ENCODE data around the gene PEAK1.

The PEAK1 gene

DNA sequence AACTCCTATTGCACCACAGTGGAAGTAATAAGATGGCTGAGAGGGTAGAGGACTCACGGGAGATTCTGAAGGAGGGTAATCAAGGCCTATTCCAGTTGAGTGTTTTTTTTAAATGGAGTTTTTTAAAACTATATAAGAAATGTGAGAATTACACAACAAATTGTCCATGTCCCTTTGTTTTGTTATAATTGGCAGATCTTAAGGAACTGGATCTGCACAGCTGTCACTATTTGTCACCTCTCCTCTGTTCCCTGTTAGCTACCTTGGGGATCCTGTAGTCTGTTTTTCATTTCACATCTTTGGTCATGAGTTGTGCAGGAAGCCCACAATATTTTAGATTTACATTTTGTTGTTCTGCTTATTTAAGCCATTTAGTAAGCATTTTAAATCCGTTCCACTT lies 271.7 kb downstream of the PEAK1 start:
- H3K4me2 ChIP-seq: no peak overlapping the region
- no peaks in the 10 kb centered on the region for H3K9me3 ChIP-seq (replicated peaks in 1 of 11)
- TF ChIP-seq Cebpa-rat (IDR thresholded peaks at IDR 0.05): no peak
- peaks cover 0 to 3% (median 0%) of the 10 kb centered on the region in 11 experiments; a peak in 2 of 22 replicates for H3K36me3 ChIP-seq
- H3K27ac ChIP-seq: no peak overlapping the region
- no peak overlapping the region for H3K9ac ChIP-seq
- H4K20me1 ChIP-seq: no peaks in the 10 kb centered on the region
- H3K4me3 ChIP-seq: no peak overlapping the region
- H3K4me1 ChIP-seq: peaks cover 0 to 17% (median 3%) of the 10 kb centered on the region in 10 experiments; a peak in 9 of 20 replicates
- no peaks in the 10 kb centered on the region for H3K27me3 ChIP-seq

DNA sequence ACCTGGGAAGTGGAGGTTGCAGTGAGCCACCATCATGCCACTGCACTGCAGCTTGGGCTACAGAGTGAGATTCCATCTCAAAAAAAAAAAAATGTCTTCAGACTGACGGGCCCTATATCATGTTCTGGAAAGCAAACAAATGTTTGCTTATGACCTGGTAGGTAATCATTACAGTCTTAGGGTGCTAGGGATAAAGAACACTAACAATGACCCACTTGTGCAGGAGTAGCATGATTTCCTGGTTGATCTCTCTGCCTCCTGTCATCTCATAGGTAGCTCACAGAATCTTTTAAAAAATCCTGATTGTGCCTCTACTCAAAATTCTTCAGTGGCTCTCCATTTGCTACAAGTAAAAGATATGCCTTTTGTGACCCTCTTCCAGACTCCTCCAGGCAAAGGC lies 274.5 kb downstream of the PEAK1 start:
- no peak overlapping the region for H3K4me3 ChIP-seq
- no peaks in the 10 kb centered on the region for H3K27me3 ChIP-seq
- peaks cover 6 to 21% (median 13%) of the 10 kb centered on the region in 11 experiments for H3K9me3 ChIP-seq (replicated peaks in 1 of 11)
- H3K9ac ChIP-seq: no peak overlapping the region
- TF ChIP-seq Cebpa-rat (IDR thresholded peaks at IDR 0.05): no peak
- H4K20me1 ChIP-seq: no peaks in the 10 kb centered on the region
- H3K4me1 ChIP-seq: peaks cover 0 to 17% (median 3%) of the 10 kb centered on the region in 10 experiments; a peak in 9 of 20 replicates
- H3K4me2 ChIP-seq: no peak overlapping the region
- H3K27ac ChIP-seq: no peak overlapping the region
- H3K36me3 ChIP-seq: peaks cover 0 to 28% (median 3%) of the 10 kb centered on the region in 11 experiments; a peak in 8 of 22 replicates

DNA sequence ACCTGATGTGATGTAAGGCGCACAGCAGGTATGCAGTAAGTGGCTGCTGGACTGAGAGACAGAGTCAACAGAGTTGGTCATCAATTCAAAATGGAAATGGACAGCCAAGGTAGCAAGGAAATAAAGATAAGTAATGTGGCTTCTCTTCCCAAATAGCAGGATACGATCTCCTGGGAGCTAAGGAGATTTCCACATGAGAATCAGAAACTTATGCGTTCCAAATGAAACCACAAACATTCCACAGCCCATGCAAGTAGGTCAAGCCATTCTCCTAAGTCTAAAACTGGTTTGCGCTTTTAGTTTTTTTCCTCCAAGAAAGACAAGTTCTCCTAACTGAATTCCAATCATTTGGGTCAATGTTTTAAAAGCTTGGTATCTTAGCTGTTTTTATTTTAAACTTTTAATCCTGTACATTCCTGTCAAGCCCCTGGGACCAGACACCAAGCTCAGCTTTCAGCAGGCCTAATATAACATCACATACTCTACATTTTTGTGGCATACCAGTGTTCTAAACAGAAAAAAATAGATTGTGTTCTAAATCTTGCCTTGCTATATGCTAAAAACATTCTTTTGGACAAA lies 275.3 kb downstream of the PEAK1 start:
- Histone ChIP-seq H3K9ac (no peak overlapping the region), H3K27me3 (no peaks in the 10 kb centered on the region), H3K4me2 (peak overlapping the region in 4 of 11 experiments; percentile 16 to 54 (median 36); a peak in 8 of 22 replicates), H3K27ac (no peak overlapping the region), H3K9me3 (replicated peaks in 1 of 11) (peaks cover 9 to 29% (median 21%) of the 10 kb centered on the region in 11 experiments), H3K4me1 (peaks cover 0 to 17% (median 3%) of the 10 kb centered on the region in 10 experiments; a peak in 9 of 20 replicates), H3K4me3 (no peak overlapping the region), H4K20me1 (no peaks in the 10 kb centered on the region), H3K36me3 (peaks cover 0 to 32% (median 3%) of the 10 kb centered on the region in 11 experiments; a peak in 8 of 22 replicates)
- TF ChIP-seq Cebpa-rat (IDR thresholded peaks at IDR 0.05): no peak

DNA sequence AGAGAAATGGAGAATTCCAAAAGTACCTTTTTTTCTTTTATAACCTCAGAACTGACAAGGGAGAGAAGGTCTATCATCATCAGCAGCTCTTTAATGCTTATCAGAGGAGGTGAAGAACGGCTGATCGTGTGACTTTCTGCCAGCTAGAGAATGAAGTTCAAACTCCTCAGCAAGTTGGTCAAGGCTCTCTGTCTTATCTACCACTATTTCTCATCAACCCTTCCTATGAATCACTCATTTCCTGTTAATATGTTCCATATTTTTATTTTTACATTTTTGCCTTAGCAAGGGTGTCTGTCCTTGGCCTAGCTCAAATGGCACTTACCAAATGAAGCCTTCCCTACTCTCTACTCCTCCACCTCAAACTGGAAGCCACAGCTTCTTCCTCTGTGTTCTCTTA lies 275.9 kb downstream of the PEAK1 start:
- H3K9ac ChIP-seq: no peak overlapping the region
- H4K20me1 ChIP-seq: no peaks in the 10 kb centered on the region

DNA sequence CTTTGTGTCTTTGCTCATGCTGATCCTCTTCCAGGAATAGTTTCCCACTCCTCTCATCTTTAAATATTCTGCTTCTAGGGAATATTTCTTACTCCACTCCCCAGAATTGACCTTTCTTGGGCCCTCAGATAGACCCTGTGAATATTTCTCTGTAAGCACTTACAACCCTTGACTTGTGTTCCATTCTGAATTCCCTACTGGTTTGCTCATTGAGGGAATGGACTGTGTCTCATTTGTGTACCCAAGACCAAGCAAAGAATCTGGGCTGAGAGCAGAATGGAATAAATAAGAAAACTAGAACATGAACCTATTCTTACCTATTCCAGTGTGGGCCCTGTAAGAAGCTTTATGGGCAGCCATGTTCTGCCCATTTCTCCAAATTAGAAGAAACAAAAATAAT lies 276.3 kb downstream of the PEAK1 start:
- Histone ChIP-seq H3K27me3 (no peaks in the 10 kb centered on the region), H3K36me3 (peaks cover 0 to 39% (median 3%) of the 10 kb centered on the region in 11 experiments; a peak in 8 of 22 replicates), H4K20me1 (no peaks in the 10 kb centered on the region), H3K27ac (no peak overlapping the region), H3K9me3 (replicated peaks in 1 of 11) (peaks cover 9 to 34% (median 27%) of the 10 kb centered on the region in 11 experiments), H3K4me2 (peak overlapping the region in 4 of 11 experiments; percentile 16 to 54 (median 36); a peak in 7 of 22 replicates), H3K4me3 (no peak overlapping the region), H3K9ac (no peak overlapping the region), H3K4me1 (peaks cover 0 to 17% (median 3%) of the 10 kb centered on the region in 10 experiments; a peak in 9 of 20 replicates)
- TF ChIP-seq Cebpa-rat (IDR thresholded peaks at IDR 0.05): no peak

More for the DNA sequence above, 275.9 kb downstream of the PEAK1 start:
- Histone ChIP-seq H3K27ac (no peak overlapping the region), H3K9me3 (replicated peaks in 1 of 11) (peaks cover 9 to 34% (median 25%) of the 10 kb centered on the region in 11 experiments), H3K4me3 (no peak overlapping the region), H3K4me1 (peaks cover 0 to 17% (median 3%) of the 10 kb centered on the region in 10 experiments; a peak in 9 of 20 replicates), H3K36me3 (peaks cover 0 to 36% (median 3%) of the 10 kb centered on the region in 11 experiments; a peak in 8 of 22 replicates), H3K27me3 (no peaks in the 10 kb centered on the region), H3K4me2 (peak overlapping the region in 4 of 11 experiments; percentile 16 to 54 (median 36); a peak in 8 of 22 replicates)
- no peak for TF ChIP-seq Cebpa-rat (IDR thresholded peaks at IDR 0.05)

DNA sequence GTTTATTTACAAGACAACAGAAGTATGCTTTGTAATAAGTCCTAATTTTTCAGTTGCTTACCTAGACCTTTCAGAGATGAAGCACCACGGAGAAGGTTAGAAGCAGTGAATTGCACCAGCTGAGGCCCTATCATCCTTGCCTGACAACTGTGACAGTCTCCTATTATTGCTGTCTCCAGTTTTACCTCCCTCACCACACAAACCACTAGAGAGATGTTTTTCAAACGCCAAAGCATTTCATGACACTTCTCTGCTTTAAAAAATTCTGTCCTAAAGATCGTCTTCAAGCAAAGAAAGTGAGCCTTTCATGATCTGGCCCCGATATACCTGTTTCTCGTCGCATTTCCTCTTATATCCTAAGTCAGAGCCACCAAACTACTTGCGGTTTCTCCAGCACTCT lies 276.7 kb downstream of the PEAK1 start:
- Histone ChIP-seq H4K20me1 (no peaks in the 10 kb centered on the region), H3K4me3 (no peak overlapping the region), H3K27ac (no peak overlapping the region), H3K9me3 (replicated peaks in 1 of 11) (peaks cover 9 to 34% (median 27%) of the 10 kb centered on the region in 11 experiments), H3K9ac (no peak overlapping the region), H3K27me3 (no peaks in the 10 kb centered on the region), H3K4me2 (peak overlapping the region in 2 of 11 experiments; percentile 34 to 54; a peak in 2 of 22 replicates), H3K4me1 (peaks cover 0 to 17% (median 3%) of the 10 kb centered on the region in 10 experiments; a peak in 9 of 20 replicates), H3K36me3 (peaks cover 0 to 40% (median 3%) of the 10 kb centered on the region in 11 experiments; a peak in 8 of 22 replicates)
- TF ChIP-seq Cebpa-rat (IDR thresholded peaks at IDR 0.05): no peak

DNA sequence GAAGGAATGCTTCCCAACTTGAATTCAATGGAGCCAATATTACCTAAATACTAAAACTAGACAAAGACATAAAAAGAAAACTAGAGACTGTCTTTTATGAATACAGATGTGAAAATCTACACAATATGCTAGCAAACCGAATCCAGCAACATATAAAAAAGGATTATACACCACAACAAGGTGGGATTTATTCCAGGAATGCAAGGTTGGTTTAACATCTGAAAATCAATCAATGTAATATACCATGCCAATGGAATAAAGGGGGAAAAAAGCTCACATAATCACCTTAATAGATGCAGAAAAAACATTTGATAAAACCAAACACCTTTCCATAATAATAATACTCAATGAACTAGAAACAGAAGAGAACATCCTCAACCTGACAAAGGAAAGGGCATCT lies 279.7 kb downstream of the PEAK1 start:
- no peak for TF ChIP-seq Cebpa-rat (IDR thresholded peaks at IDR 0.05)
- H3K36me3 ChIP-seq: peaks cover 0 to 67% (median 3%) of the 10 kb centered on the region in 11 experiments; a peak in 8 of 22 replicates

DNA sequence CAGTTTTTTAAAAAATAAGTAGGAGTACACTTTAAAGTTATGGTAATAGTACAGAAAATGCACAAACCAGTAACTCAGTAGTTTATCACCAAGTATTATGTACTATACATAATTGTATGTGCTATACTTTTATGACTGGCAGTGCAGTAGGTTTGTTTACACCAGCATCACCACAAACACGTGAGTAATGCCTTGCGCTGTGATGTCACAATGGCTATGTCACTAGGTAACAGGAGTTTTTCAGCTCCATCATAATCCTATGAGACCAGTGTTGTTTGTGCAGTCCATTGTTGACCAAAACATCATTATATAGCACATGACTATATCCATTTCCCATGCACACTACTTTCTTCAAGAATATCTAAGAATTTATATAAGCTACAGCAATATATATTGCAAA lies 280.6 kb downstream of the PEAK1 start:
- H4K20me1 ChIP-seq: no peaks in the 10 kb centered on the region
- no peak overlapping the region for H3K27ac ChIP-seq
- no peak overlapping the region for H3K4me2 ChIP-seq
- no peak overlapping the region for H3K9ac ChIP-seq
- no peak for TF ChIP-seq Cebpa-rat (IDR thresholded peaks at IDR 0.05)
- peaks cover 15 to 52% (median 36%) of the 10 kb centered on the region in 11 experiments for H3K9me3 ChIP-seq (replicated peaks in 1 of 11)
- no peaks in the 10 kb centered on the region for H3K27me3 ChIP-seq
- H3K4me3 ChIP-seq: no peak overlapping the region
- H3K4me1 ChIP-seq: peaks cover 0 to 11% (median 2%) of the 10 kb centered on the region in 10 experiments; a peak in 9 of 20 replicates
- peaks cover 0 to 74% (median 3%) of the 10 kb centered on the region in 11 experiments; a peak in 8 of 22 replicates for H3K36me3 ChIP-seq

More for the DNA sequence above, 279.7 kb downstream of the PEAK1 start:
- peaks cover 0 to 17% (median 3%) of the 10 kb centered on the region in 10 experiments; a peak in 9 of 20 replicates for H3K4me1 ChIP-seq
- peaks cover 15 to 52% (median 36%) of the 10 kb centered on the region in 11 experiments for H3K9me3 ChIP-seq (replicated peaks in 1 of 11)
- no peaks in the 10 kb centered on the region for H3K27me3 ChIP-seq
- no peak overlapping the region for H3K4me3 ChIP-seq
- no peaks in the 10 kb centered on the region for H4K20me1 ChIP-seq
- H3K9ac ChIP-seq: no peak overlapping the region
- H3K27ac ChIP-seq: no peak overlapping the region
- H3K4me2 ChIP-seq: no peak overlapping the region

DNA sequence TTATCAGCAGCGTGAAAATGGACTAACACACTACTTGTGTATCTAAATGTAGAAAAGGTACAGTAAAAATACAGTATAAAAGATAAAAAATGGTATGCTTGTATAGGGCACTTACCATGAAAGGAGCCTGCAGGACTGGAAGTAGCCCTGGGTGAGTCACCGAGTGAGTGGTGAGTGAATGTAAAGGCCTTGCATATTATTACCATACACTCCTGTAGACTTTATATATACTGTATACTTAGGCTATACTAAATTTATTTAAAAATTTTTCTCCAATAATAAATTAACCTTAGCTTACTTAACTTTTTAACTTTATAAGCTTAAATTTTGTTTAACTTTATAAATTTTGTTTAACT lies 281.8 kb downstream of the PEAK1 start:
- no peak overlapping the region for H3K27ac ChIP-seq
- H4K20me1 ChIP-seq: no peaks in the 10 kb centered on the region
- no peaks in the 10 kb centered on the region; a peak in 1 of 20 replicates for H3K4me1 ChIP-seq
- H3K4me2 ChIP-seq: no peak overlapping the region
- H3K9ac ChIP-seq: no peak overlapping the region
- peaks cover 15 to 52% (median 36%) of the 10 kb centered on the region in 11 experiments for H3K9me3 ChIP-seq (replicated peaks in 1 of 11)
- peaks cover 0 to 79% (median 4%) of the 10 kb centered on the region in 11 experiments; a peak in 10 of 22 replicates for H3K36me3 ChIP-seq
- no peak overlapping the region for H3K4me3 ChIP-seq
- TF ChIP-seq Cebpa-rat (IDR thresholded peaks at IDR 0.05): no peak
- no peaks in the 10 kb centered on the region for H3K27me3 ChIP-seq
